Measurements from ENCODE around the gene ITGA5. TPM values are rescaled to one million over a fixed set of nuclear protein-coding genes. Genes with fewer than 3 reads are reported as not detected.
A peak's percentile ranks its signal among the peaks of the same experiment; 100 is the strongest.

ITGA5 gene
- total RNA-seq, 6 experiments from 2014 or later: 261 to 355 (median 329) TPM

GRCh38 chr12:54383041-54383609 lies 35.9 kb downstream of the ITGA5 start:
- TF ChIP-seq CTCF (IDR thresholded peaks at IDR 0.05): no peak
- Mint-ChIP-seq H3K27me3 (ENCODE audit: insufficient read depth) (no peaks in the 10 kb centered on the region), H3K4me1 (ENCODE audit: low read depth) (peaks cover 68% of the 10 kb centered on the region), H3K4me3 (no peak overlapping the region; the same call in 1 of the 2 replicates), H3K27ac (peak overlapping the region; percentile 94), H3K36me3 (ENCODE audit: low read depth) (no peaks in the 10 kb centered on the region), H3K9me3 (no peaks in the 10 kb centered on the region)
- DNase-seq: peak; percentile 98

GRCh38 chr12:54381136-54381535 lies 37.9 kb downstream of the ITGA5 start:
- no peak for DNase-seq
- TF ChIP-seq CTCF (IDR thresholded peaks at IDR 0.05): no peak
- Mint-ChIP-seq H3K27ac (no peak overlapping the region; the same call in 1 of the 2 replicates), H3K4me3 (no peak overlapping the region), H3K27me3 (ENCODE audit: insufficient read depth) (no peaks in the 10 kb centered on the region), H3K9me3 (no peaks in the 10 kb centered on the region), H3K4me1 (ENCODE audit: low read depth) (peaks cover 49% of the 10 kb centered on the region), H3K36me3 (ENCODE audit: low read depth) (no peaks in the 10 kb centered on the region)

GRCh38 chr12:54379398-54380201 lies 39.5 kb downstream of the ITGA5 start:
- peak overlapping the region; percentile 90 for H3K4me3 Mint-ChIP-seq
- DNase-seq: peak; percentile 81
- TF ChIP-seq CTCF (IDR thresholded peaks at IDR 0.05): peak; percentile 99
- no peaks in the 10 kb centered on the region for H3K36me3 Mint-ChIP-seq (ENCODE audit: low read depth)
- H3K27ac Mint-ChIP-seq: peak overlapping the region; percentile 86
- peaks cover 39% of the 10 kb centered on the region for H3K4me1 Mint-ChIP-seq (ENCODE audit: low read depth)
- no peaks in the 10 kb centered on the region for H3K27me3 Mint-ChIP-seq (ENCODE audit: insufficient read depth)
- H3K9me3 Mint-ChIP-seq: no peaks in the 10 kb centered on the region

GRCh38 chr12:54378796-54379397 lies 40.2 kb downstream of the ITGA5 start:
- H3K4me3 Mint-ChIP-seq: peak overlapping the region; percentile 90
- H3K9me3 Mint-ChIP-seq: no peaks in the 10 kb centered on the region
- TF ChIP-seq CTCF (IDR thresholded peaks at IDR 0.05): no peak
- no peaks in the 10 kb centered on the region for H3K27me3 Mint-ChIP-seq (ENCODE audit: insufficient read depth)
- no peak for DNase-seq
- H3K4me1 Mint-ChIP-seq (ENCODE audit: low read depth): peaks cover 36% of the 10 kb centered on the region
- H3K27ac Mint-ChIP-seq: peak overlapping the region; percentile 86
- H3K36me3 Mint-ChIP-seq (ENCODE audit: low read depth): no peaks in the 10 kb centered on the region

GRCh38 chr12:54377797-54378515 lies 41.1 kb downstream of the ITGA5 start:
- H3K4me1 Mint-ChIP-seq (ENCODE audit: low read depth): peaks cover 36% of the 10 kb centered on the region
- H3K36me3 Mint-ChIP-seq (ENCODE audit: low read depth): no peaks in the 10 kb centered on the region
- TF ChIP-seq CTCF (IDR thresholded peaks at IDR 0.05): no peak
- H3K27me3 Mint-ChIP-seq (ENCODE audit: insufficient read depth): no peaks in the 10 kb centered on the region
- peak overlapping the region; percentile 85 for H3K4me3 Mint-ChIP-seq
- H3K9me3 Mint-ChIP-seq: no peaks in the 10 kb centered on the region
- H3K27ac Mint-ChIP-seq: no peak overlapping the region
- DNase-seq: no peak
